Prostate gland (tissue), 2 donors: Measurements from ENCODE around the gene STK39. TPM values are rescaled to one million over a fixed set of nuclear protein-coding genes. Genes with fewer than 3 reads are reported as not detected.
A peak's percentile ranks its signal among the peaks of the same experiment; 100 is the strongest.
"Not testable (repeated sequence)": the region's sequence is repeated elsewhere in the genome, so short reads cannot be mapped to it uniquely, and the experiment has no call there.

Experiments used
- DNase-seq: peaks from one replicate; pipeline ENCODE4 v3.0.0-alpha.2; 2019; ENCODE audit warnings: low spot score
- H3K27ac ChIP-seq, 2 donors: fragments of 200-600 bp; sonication (generic); 2 replicates each; pipeline ENCODE4 v1.5.1; 2017 to 2019
- H3K27me3 ChIP-seq: fragments of 200-600 bp; sonication (generic); replicated peaks from 2 replicates; pipeline ENCODE4 v1.5.1; 2019; ENCODE audit not compliant: insufficient read depth
- H3K36me3 ChIP-seq, 2 donors: fragments of 200-600 bp; sonication (generic); 1 replicate in 1 of 2; 2 replicates in 1 of 2; pipeline versions ENCODE4 v1.5.1 to v1.8.1; 2017 to 2019
- H3K4me1 ChIP-seq: fragments of 200-600 bp; sonication (generic); replicated peaks from 2 replicates; pipeline ENCODE4 v1.5.1; 2019
- H3K4me3 ChIP-seq, 2 donors: fragments of 200-600 bp; sonication (generic); 2 replicates each; pipeline ENCODE4 v1.5.1; 2017 to 2019
- H3K9me3 ChIP-seq: fragments of 200-600 bp; sonication (generic); 2 replicates; pipeline ENCODE4 v1.5.1; 2017
- CTCF ChIP-seq, 4 experiments: fragments of 200-600 bp in 2 of 4; fragments of 450-650 bp in 2 of 4; sonication (generic) in 2 of 4; IDR thresholded peaks; 1 replicate in 3 of 4; 2 replicates in 1 of 4; pipeline ENCODE4 v1.5.1; 2016 to 2019; ENCODE audit warnings: antibody characterized with exemption in 4 of 4, mild to moderate bottlenecking in 2 of 4, moderate library complexity in 2 of 4
- POLR2A ChIP-seq: fragments of 450-650 bp; IDR thresholded peaks from one replicate; pipeline ENCODE4 v1.6.1; 2016; ENCODE audit warnings: antibody characterized with exemption, mild to moderate bottlenecking
- POLR2AphosphoS5 ChIP-seq: sonication (generic); formaldehyde crosslinking; IDR thresholded peaks from one replicate; pipeline ENCODE4 v1.6.1; 2017; ENCODE audit warnings: antibody characterized with exemption
- WGBS: methylation state at CpG from one replicate; pipeline ENCODE4 v1.1.5; 2018; 5-methylcytosine and 5-hydroxymethylcytosine counted together
- intact Hi-C: fragments of 100-400 bp; cut with DNase I; formaldehyde crosslinking; loops from one replicate; pipeline ENCODE4 v1.14.2; 2022
- total RNA-seq, 2 donors: library from RNA; depleted of rRNA; stranded (reverse); fragments of >200 nt; gene quantifications; one replicate each; pipeline ENCODE4 v1.1.0, GENCODE V29; 2016

The STK39 gene
- total RNA-seq, 2 donors from 2014 or later = 32.2 to 54.7 TPM

GRCh38 chr2:168289880-168290279 lies 42.5 kb upstream of the STK39 start:
- WGBS = 67% methylated on average over 6 of the region's 6 CpGs
- H3K27me3 ChIP-seq = no peaks in the 10 kb centered on the region
- TF ChIP-seq POLR2AphosphoS5 = peak; percentile 68
- TF ChIP-seq POLR2A = no peak
- intact Hi-C loops = no loop called here
- H3K27ac ChIP-seq = no peak overlapping the region
- no peak for DNase-seq
- H3K4me3 ChIP-seq = no peak overlapping the region
- no peaks in the 10 kb centered on the region for H3K36me3 ChIP-seq
- H3K4me1 ChIP-seq = peaks cover 6% of the 10 kb centered on the region
- H3K9me3 ChIP-seq = no peaks in the 10 kb centered on the region

DNA sequence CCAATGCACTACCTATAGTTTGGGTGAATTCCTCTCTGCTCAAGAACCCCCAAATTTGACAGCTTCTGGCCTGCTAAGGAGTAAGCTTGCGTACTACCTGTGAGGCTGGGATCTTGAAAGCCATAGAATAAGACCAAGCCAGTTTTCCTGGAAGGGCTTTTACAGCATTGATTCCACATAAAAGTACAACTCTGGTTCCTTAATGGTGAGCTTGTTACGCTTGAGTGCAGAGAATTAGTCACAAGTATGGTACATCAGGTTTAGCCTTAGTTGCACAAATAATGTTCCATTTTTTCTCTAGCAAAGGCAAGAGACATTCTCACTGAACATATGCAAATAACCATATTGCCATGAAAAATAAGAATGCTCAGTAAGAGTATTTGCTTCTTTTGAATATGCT lies 39.1 kb upstream of the STK39 start:
- 59% methylated on average over 2 of the region's 2 CpGs for WGBS
- no peaks in the 10 kb centered on the region for H3K9me3 ChIP-seq
- no peaks in the 10 kb centered on the region for H3K27me3 ChIP-seq
- no peak for DNase-seq
- peak overlapping the region in 1 of 2 donors; percentile 67 for H3K27ac ChIP-seq
- TF ChIP-seq POLR2AphosphoS5 (peak; percentile 57), CTCF (IDR thresholded peaks at IDR 0.05) (no peak), POLR2A (no peak)
- intact Hi-C loops = no loop called here
- H3K4me1 ChIP-seq = peaks cover 8% of the 10 kb centered on the region
- no peak overlapping the region for H3K4me3 ChIP-seq
- no peaks in the 10 kb centered on the region for H3K36me3 ChIP-seq

- Histone ChIP-seq H3K27me3 (no peaks in the 10 kb centered on the region), H3K36me3 (no peaks in the 10 kb centered on the region), H3K9me3 (no peaks in the 10 kb centered on the region), H3K4me1 (peaks cover 8% of the 10 kb centered on the region), H3K4me3 (no peak overlapping the region), H3K27ac (peak overlapping the region; percentile 74 to 83)
- peak; percentile 94 for TF ChIP-seq POLR2AphosphoS5
- no peak for TF ChIP-seq POLR2A
- 25% methylated on average over 5 of the region's 5 CpGs for WGBS
- intact Hi-C loops = no loop called here
- peak; percentile 77 for DNase-seq
Observed at GRCh38 chr2:168278424-168278888, 31.1 kb upstream of the STK39 start.

GRCh38 chr2:168277276-168277675 lies 29.9 kb upstream of the STK39 start:
- Histone ChIP-seq H3K36me3 (no peaks in the 10 kb centered on the region), H3K27ac (peak overlapping the region; percentile 74 to 83), H3K9me3 (no peaks in the 10 kb centered on the region), H3K4me3 (no peak overlapping the region), H3K4me1 (peaks cover 8% of the 10 kb centered on the region), H3K27me3 (no peaks in the 10 kb centered on the region)
- DNase-seq = no peak
- TF ChIP-seq POLR2AphosphoS5 = no peak
- no peak for TF ChIP-seq POLR2A
- TF ChIP-seq CTCF (IDR thresholded peaks at IDR 0.05) = no peak
- intact Hi-C loops = no loop called here
- WGBS = 96% methylated on average over 3 of the region's 3 CpGs

DNA sequence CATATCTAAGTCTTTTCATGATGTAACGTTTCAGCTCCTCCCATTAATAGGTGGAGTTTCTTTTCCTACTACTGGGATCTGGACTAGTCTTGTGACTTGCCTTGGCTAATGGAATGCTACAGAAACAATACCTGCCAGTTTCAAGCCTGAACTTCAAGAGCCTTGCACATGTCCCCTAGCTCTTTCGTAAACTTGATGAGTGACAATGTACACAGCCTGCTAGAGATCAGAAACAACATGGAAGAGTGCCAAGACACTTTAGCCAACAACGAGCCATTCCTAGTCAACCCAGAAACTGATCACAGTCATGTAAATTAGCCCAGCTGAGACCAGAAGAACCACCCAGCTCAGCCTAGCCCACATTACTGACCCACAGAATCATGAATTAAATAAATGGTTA lies 24.8 kb upstream of the STK39 start:
- intact Hi-C loops = no loop called here
- no peaks in the 10 kb centered on the region for H3K9me3 ChIP-seq
- TF ChIP-seq POLR2AphosphoS5 = no peak
- TF ChIP-seq POLR2A = no peak

GRCh38 chr2:168262926-168263325 lies 15.5 kb upstream of the STK39 start:
- H3K4me3 ChIP-seq, H3K27me3 ChIP-seq, intact Hi-C loops, H3K27ac ChIP-seq, DNase-seq, H3K9me3 ChIP-seq, H3K4me1 ChIP-seq, H3K36me3 ChIP-seq: not testable (repeated sequence)
- 81% methylated on average over 2 of the region's 2 CpGs for WGBS

More for the DNA sequence above, 24.8 kb upstream of the STK39 start:
- Histone ChIP-seq H3K27me3 (no peaks in the 10 kb centered on the region), H3K27ac (no peak overlapping the region), H3K36me3 (no peaks in the 10 kb centered on the region), H3K4me3 (no peak overlapping the region), H3K4me1 (no peaks in the 10 kb centered on the region)
- 67% methylated on average over 3 of the region's 3 CpGs for WGBS
- DNase-seq = no peak

GRCh38 chr2:168256448-168256847 lies 9.1 kb upstream of the STK39 start:
- peak; percentile 82 for DNase-seq
- TF ChIP-seq POLR2A (no peak), CTCF (IDR thresholded peaks at IDR 0.05) (no peak), POLR2AphosphoS5 (peak; percentile 94)
- intact Hi-C loops = no loop called here
- no peaks in the 10 kb centered on the region for H3K4me1 ChIP-seq
- no peaks in the 10 kb centered on the region for H3K27me3 ChIP-seq
- H3K4me3 ChIP-seq = no peak overlapping the region
- 38% methylated on average over 2 of the region's 2 CpGs for WGBS
- H3K9me3 ChIP-seq = no peaks in the 10 kb centered on the region
- H3K27ac ChIP-seq = peak overlapping the region; percentile 69 to 71
- H3K36me3 ChIP-seq = no peaks in the 10 kb centered on the region
